NCI-H1436 treated with DMSO at 0.1 percent for 48 hours (cell line): ENCODE results near the gene MTO1.
"Not testable (repeated sequence)": the region's sequence is repeated elsewhere in the genome, so short reads cannot be mapped to it uniquely, and the experiment has no call there.

Source experiments
- DNase-seq: peaks from one replicate; lab custom pipeline; 2025; lab: John Stamatoyannopoulos, UW

Gene MTO1, protein sequence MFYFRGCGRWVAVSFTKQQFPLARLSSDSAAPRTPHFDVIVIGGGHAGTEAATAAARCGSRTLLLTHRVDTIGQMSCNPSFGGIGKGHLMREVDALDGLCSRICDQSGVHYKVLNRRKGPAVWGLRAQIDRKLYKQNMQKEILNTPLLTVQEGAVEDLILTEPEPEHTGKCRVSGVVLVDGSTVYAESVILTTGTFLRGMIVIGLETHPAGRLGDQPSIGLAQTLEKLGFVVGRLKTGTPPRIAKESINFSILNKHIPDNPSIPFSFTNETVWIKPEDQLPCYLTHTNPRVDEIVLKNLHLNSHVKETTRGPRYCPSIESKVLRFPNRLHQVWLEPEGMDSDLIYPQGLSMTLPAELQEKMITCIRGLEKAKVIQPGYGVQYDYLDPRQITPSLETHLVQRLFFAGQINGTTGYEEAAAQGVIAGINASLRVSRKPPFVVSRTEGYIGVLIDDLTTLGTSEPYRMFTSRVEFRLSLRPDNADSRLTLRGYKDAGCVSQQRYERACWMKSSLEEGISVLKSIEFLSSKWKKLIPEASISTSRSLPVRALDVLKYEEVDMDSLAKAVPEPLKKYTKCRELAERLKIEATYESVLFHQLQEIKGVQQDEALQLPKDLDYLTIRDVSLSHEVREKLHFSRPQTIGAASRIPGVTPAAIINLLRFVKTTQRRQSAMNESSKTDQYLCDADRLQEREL

DNA sequence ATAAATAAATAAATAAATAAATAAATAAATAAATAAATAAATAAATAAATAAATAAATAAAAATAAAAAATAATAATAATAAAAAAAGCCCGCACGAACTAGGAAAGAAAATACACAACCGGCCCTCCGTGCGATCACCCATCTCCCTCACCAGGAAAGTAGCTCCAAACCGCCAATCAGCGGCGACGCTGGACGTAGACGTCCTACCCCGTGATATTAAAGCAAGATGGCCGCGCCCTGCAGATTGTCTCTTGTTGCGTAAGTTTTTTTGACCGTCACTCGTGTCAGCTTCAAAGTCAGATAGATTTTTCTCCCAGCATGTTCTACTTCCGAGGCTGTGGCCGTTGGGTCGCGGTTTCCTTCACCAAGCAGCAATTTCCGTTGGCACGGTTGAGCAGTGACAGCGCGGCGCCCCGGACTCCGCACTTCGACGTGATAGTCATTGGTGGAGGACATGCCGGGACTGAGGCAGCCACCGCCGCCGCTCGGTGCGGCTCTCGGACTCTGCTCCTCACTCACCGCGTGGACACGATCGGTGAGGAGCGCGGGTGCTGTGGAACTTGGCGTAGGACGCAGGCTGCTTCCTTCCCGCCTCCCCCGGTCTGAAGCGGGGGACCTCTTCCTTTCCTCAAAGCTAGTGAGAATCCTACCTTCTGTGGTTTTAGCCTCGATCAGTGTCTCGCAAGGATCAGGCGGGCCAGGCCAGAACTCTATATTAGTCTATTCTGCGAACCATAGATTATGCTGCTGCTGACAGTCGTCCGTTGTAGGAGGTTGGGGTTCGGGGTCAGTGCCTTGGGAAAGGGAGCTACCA is at the start of gene MTO1:
Gene MTO1, plus strand, starts transcription at position 201 of the 814 bp plus-strand sequence. Its CDS starts 118 bp downstream, at position 319.
- DNase-seq: peak; percentile 27

- DNase-seq: no peak
Measured at GRCh38 chr6:73413102-73413501, 48.4 kb upstream of the MTO1 start.

DNA sequence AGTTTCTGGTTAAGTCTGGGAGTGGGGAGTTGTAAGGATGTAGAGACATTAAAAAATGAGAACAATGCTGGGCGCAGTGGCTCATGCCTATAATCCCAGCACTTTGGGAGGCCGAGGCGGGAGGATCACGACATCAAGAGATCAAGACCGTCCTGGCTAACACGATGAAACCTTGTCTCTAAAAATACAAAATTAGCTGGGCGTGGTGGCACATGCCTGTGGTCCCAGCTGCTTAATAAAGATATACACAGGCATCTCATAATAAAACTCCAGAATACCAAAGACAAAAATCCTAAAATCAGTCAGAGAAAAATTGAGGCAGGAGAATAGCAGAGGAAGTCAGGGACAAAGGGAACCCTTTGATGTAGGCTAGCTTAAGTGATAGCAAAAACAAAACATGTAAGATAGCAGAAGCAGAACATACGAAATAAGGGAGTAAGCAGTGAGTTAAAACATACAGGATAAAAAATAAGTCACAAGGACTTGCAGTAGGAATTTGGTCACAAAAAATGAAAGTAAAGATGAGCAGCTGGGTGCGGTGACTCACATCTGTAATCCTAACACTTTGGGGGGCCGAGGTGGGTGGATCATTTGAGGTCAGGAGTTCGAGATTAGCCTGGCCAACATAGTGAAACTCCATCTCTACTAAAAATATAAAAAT is 43.3 kb upstream of the MTO1 start:
- DNase-seq: no peak

DNA sequence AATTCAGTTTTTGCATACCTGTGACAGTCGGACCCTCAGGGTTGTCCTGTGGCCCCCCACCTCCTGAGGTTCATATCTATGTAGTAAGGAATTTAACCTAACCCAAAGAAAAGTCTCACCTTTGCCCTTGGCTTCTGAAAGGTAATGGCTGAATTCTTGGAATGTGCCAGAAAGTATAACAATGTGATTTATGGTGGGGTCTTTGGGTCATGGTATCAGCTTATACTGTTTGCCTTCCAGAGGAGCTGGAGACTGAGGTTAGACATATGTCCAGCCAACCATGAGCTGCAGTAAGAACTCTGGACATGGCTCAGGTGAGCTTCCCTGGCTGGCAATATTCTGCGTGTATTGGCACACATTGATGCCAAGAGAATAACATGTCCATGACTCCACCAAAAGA is 40.0 kb upstream of the MTO1 start:
- no peak for DNase-seq

DNA sequence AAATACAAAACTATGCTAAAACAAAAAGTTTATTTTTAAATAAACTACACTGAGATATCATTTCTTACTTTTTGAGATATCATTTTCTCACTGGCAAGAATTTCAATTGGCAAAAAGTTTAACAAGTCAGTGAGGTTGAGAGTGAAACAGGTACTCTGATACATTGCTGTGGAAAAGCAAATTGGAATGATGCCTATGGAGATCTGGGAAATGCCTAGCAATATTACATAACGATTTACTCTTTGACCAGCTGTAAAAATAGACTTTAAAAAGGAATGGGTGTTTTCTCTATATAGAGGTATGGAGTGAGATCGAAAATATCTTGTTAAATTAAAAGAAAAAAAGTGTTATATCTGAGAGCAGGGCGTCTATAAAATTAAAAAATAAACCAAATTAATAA is 26.3 kb upstream of the MTO1 start:
- DNase-seq: no peak

DNA sequence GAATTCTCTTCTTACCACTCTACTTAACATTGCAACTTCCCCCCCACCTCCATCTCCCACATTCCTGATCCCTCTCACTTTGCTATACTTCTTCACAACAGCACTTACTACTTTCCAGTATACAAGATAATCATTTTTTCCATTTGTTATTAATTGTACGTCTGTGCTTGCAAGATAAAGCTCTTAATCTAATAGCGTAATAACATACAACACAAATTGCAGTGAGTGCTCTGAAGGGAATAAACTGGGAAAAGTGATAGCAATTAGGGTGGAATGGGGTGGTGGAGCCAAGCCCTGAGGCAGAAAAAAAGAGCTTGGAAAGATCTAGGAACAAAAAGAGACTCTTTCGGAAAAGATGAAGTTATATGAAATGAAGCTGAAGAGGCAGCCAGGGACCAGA is 18.0 kb upstream of the MTO1 start:
- DNase-seq: no peak

- no peak for DNase-seq
Measured at GRCh38 chr6:73451223-73452106, 10.1 kb upstream of the MTO1 start.

DNA sequence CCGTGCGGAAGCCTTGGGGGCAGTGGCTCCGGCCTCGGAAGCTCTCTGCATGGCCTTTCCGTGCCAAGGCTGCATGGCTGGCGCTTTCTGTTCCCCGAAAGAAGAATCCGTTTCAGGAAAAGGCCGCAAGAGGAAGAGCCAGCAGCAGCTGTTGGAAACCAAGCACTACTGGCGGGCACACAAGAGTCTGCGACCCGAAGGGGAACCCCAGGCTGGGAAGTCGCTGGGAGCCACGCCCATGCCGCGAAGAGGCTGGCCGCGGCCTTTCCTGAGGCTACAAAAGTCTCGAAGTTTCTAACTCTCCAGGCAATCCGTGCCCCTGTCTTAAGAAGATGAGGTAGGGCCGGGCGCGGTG is 9.5 kb upstream of the MTO1 start, which contains the start of gene CGAS:
Gene CGAS, minus strand, starts transcription at position 191 of the 355 bp plus-strand sequence. Its CDS starts 116 bp downstream, at position 75.
- DNase-seq: no peak

DNA sequence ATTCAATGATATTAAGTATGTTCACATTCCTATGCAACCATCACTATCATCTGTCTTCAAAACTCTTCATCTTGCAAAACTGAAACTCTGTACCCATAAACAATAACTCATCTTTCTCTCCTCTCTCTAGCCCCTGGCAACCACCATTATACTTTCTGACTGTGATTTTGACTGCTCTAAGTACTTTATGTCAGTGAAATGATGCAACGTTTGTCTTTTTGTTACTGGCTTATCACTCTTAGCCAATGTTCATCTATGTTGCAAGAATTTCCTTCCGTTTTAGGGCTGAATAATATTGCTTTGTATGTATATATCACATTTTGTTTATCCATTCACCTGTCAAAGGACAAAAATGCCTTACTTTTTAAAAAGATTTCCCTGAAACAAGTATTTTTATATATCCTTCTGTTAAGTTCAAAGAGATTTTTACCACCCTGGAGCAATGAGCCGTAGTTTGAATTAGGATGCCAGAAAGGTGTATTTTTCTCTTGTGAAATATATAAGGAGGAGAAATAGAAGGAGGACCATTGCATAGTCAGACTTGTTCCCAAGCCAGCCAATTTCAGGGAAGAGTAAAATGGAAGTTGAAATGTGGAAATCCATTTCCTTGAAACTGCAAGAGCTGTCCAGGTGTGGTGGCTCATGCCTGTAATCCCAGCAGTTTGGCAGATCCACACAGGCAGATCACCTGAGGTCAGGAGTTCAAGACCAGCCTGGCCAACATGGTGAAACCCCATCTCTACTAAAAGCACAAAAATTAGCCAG is 5.5 kb upstream of the MTO1 start:
- no peak for DNase-seq

- DNase-seq: not testable (repeated sequence)
Measured at GRCh38 chr6:73459474-73459873, 2.1 kb upstream of the MTO1 start.

GRCh38 chr6:73460056-73460455 is 1.5 kb upstream of the MTO1 start:
- DNase-seq: no peak

DNA sequence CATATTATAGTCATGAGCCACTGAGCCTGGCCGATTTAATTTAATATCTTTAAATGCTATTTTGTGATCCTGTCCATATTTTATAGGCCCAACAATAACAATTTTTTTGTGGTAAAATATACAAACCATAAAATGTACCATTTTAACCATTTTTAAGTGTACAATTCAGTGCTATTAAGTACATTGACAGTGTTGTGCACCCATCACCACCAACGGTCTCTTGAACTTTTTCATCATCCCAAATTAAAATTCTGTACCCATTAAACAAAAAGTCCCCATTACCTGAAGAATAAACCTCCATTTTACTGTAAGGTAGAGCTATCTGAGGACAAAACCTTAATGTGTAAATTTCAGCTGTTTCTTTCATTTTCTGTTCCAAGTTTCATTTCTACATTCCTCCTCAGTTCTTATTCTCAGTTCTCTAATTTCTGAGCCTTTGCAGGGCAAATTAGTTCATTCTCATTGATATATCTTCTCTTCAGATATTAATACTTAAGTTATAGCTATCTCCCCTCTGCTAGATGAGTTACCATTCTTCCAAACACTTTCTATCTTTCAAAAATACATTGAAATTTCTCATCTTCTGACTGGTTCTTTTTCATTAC is 10.3 kb downstream of the MTO1 start:
- DNase-seq: no peak

DNA sequence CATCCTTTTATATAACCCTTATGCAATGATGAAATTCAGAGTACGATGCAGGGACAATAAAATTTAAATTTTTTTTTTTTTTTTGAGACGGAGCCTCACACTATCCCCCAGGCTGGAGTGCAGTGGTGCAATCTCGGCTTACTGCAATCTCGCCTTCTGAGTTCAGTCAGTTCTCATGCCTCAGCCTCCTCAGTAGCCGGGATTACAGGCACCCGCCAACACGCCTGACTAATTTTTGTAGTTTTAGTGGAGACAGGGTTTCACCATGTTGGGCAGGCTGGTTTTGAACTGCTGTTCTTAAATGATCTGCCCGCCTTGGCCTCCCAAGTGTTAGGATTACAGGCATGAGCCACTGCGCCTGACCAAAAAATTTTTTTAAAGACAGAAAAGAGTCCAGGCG is 15.2 kb downstream of the MTO1 start:
- DNase-seq: no peak

DNA sequence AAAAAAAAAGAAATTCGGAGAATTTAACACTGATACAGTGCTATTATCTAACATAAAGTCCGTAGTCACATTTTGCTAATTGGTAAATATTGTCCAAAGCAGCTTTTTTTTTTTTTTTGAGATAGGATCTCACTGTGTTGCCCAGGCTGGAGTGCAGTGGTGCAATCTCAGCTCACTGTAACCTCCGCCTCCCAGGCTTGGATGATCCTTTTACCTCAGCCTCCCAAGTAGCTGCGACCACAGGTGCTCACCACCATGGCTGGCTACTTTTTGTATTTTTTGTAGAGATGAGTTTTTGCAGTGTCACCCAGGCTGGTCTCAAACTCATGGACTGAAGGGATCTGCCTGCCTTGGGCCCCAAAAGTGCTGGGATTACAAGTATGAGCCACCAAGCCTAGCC is 15.9 kb downstream of the MTO1 start:
- DNase-seq: no peak

DNA sequence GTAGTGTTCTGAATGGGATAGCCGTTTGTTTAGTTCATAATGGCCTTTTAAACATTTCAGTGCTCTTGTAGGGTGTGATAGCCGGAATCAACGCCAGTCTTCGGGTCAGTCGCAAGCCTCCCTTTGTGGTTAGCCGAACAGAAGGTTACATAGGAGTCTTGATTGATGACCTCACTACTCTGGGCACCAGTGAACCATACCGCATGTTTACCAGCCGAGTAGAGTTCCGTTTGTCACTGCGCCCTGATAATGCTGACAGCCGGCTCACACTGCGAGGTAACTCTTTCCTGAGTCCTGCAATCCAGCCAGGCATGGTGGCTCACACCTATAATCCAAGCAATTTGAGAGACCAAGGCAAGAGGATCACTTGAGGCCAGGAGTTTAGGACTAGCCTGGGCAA is 20.4 kb downstream of the MTO1 start:
- no peak for DNase-seq

- DNase-seq: no peak
Measured at GRCh38 chr6:73484438-73484837, 22.9 kb downstream of the MTO1 start.

DNA sequence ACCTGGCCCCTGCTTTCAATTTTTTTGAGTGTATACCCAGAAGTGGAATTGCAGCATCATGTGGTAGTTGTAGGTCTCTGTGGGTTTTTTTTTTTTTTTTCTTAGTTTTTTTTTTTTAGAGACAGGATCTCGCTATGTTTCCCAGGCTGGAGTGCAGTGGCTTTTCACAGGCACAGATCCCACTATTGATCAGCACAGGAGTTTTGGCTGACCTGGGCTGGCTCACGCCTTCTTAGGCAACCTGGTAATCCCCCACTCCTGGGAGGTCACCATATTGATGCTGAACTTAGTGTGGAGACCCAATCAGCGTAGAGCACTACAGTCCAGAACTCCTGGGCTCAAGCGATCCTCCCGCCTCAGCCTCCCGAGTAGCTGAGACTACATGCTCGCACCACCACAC is 25.9 kb downstream of the MTO1 start:
- DNase-seq: no peak

DNA sequence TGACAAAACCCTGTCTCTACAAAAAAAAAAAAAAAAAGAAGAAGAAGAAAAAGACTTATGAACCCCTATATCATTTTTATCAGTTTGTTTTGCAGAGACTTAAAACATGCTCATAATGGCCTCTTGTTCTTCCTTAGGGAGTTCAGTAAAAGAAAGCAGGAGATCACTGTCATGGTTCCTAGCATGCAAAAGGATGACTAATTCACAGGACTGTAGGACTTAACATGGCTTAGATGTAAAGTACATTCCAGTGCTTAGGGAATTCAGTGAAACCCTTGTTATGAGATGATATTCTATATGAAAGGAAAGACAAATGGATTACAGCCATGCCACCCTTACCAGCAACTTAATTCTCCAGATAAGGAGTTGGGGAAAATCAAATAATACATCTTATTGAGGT is 29.8 kb downstream of the MTO1 start:
- DNase-seq: no peak

DNA sequence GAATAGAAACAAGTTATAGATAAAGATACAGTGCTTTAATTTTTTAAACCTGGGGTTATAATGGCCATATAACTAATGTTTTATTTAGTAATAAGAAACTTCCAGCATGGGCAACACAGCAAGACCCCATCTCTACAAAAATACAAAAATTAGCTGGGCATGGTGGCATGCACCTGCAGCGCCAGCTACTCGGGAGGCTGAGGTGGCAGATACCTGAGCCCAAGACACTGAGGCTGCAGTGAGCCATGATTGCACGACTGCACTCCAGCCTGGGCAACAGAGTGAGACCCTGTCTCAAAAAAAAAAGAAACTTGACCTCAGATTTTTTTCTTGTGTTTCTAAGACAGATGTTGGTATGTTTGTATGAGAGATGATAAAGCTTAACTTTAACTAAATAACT is 36.4 kb downstream of the MTO1 start:
- no peak for DNase-seq
